GM12878 (cell line): ENCODE results near the gene APH1B. TPM values are rescaled to one million over a fixed set of nuclear protein-coding genes. Genes with fewer than 3 reads are reported as not detected.

ENCODE experiments used
- ATAC-seq: fragments of 200-7000 bp; cut with Tn5 transposase; 3 replicates; pipeline ENCODE4 v1.9.1; 2020; ENCODE audit warnings: mild to moderate bottlenecking, moderate library complexity
- BruUV-seq: library from RNA; stranded (reverse); fragments of 400-500 nt; replicated peaks from 2 replicates; lab custom pipeline; 2021; lab: Mats Ljungman, UMichigan
- CTCF ChIA-PET: fragments of 300-600 bp; sonication (Branson Sonifier 250); formaldehyde crosslinking; extraction: SDS; loops from one replicate; lab custom pipeline; 2021; ENCODE audit warnings: inconsistent platforms; lab: Yijun Ruan, JAX
- POLR2A ChIA-PET: fragments of 350-600 bp; formaldehyde crosslinking; extraction: SDS; loops from one replicate; lab custom pipeline; 2021; ENCODE audit warnings: inconsistent platforms; lab: Charles Lee
- RAD21 ChIA-PET: fragments of 300-600 bp; sonication (Branson Sonifier 250); formaldehyde crosslinking; loops from one replicate; lab custom pipeline; 2023; ENCODE audit warnings: antibody characterized with exemption; ENCODE audit not compliant: unreplicated experiment; lab: Charles Lee
- SMC1A ChIA-PET: fragments of 300-600 bp; sonication (Branson Sonifier 250); formaldehyde crosslinking; loops from one replicate; lab custom pipeline; 2023; ENCODE audit not compliant: unreplicated experiment, uncharacterized antibody; lab: Charles Lee
- DNase-seq: peaks from one replicate; pipeline ENCODE4 v3.0.0-alpha.2; 2011; ENCODE audit warnings: low read depth, low spot score
- FAIRE-seq: peaks from 3 replicates; lab custom pipeline; 2011; peaks lifted over from hg19 to GRCh38; lab: Jason Lieb, UNC
- H2AFZ ChIP-seq: 2 replicates; pipeline ENCODE4 v1.6.0; 2011; ENCODE audit warnings: low read depth, low read length, control low read depth; ENCODE audit not compliant: control insufficient read depth
- H3K27ac ChIP-seq: 2 replicates; pipeline ENCODE4 v1.5.1; 2011; ENCODE audit warnings: control low read depth; ENCODE audit not compliant: control insufficient read depth, insufficient read depth
- H3K27me3 ChIP-seq, 2 experiments: replicated peaks in 1 of 2; 2 replicates each; pipeline versions ENCODE4 v1.6.0 to v1.6.1; 2011; ENCODE audit warnings: low read length in 1 of 2; ENCODE audit not compliant: control insufficient read depth in 2 of 2, insufficient read depth in 2 of 2
- H3K36me3 ChIP-seq, 2 experiments: 2 replicates each; pipeline ENCODE4 v1.5.1; 2011; ENCODE audit warnings: low read length in 1 of 2; ENCODE audit not compliant: control insufficient read depth in 2 of 2, insufficient read depth in 2 of 2
- H3K4me1 ChIP-seq: 2 replicates; pipeline ENCODE4 v1.6.1; 2011; ENCODE audit warnings: mild to moderate bottlenecking, low read length, moderate library complexity, mixed read lengths; ENCODE audit not compliant: control insufficient read depth, insufficient read depth
- H3K4me2 ChIP-seq: 2 replicates; pipeline ENCODE4 v1.6.0; 2011; ENCODE audit warnings: control low read depth; ENCODE audit not compliant: control insufficient read depth, insufficient read depth
- H3K4me3 ChIP-seq: fragments of 200-600 bp; sonication (generic); 2 replicates; pipeline ENCODE4 v1.5.1; 2016
- H3K79me2 ChIP-seq: 2 replicates; pipeline ENCODE4 v1.6.0; 2011; ENCODE audit warnings: low read length; ENCODE audit not compliant: control insufficient read depth, insufficient read depth
- H3K9ac ChIP-seq: 2 replicates; pipeline ENCODE4 v1.8.0; 2011; ENCODE audit warnings: low read length, control low read depth, mixed read lengths; ENCODE audit not compliant: control insufficient read depth, insufficient read depth
- H3K9me3 ChIP-seq: replicated peaks from 3 replicates; pipeline ENCODE4 v1.5.1; 2011; ENCODE audit warnings: mild to moderate bottlenecking, low read length; ENCODE audit not compliant: control insufficient read depth, insufficient read depth
- H4K20me1 ChIP-seq: 2 replicates; pipeline ENCODE4 v1.6.0; 2011; ENCODE audit not compliant: control insufficient read depth, insufficient read depth
- EGR1 ChIP-seq, 2 experiments: IDR thresholded peaks; 1 replicate in 1 of 2; 2 replicates in 1 of 2; pipeline ENCODE4 v1.6.1; 2011 to 2012; ENCODE audit warnings: low read depth in 2 of 2, low read length in 2 of 2, borderline replicate concordance in 1 of 2, mild to moderate bottlenecking in 1 of 2, moderate library complexity in 1 of 2
- ESRRA ChIP-seq: IDR thresholded peaks from 2 replicates; pipeline ENCODE4 v1.6.1; 2012; ENCODE audit warnings: mild to moderate bottlenecking, low read length, improper control_type of control experiment
- FOXK2 ChIP-seq: fragments of 450-650 bp; IDR thresholded peaks from 2 replicates; pipeline ENCODE4 v1.6.1; 2017; ENCODE audit warnings: mild to moderate bottlenecking, moderate library complexity
- GABPA ChIP-seq: IDR thresholded peaks from 2 replicates; pipeline ENCODE4 v1.6.1; 2014; ENCODE audit warnings: antibody characterized with exemption, low read depth, mild to moderate bottlenecking, inconsistent platforms
- IKZF2 ChIP-seq, 2 experiments: fragments of 450-650 bp; IDR thresholded peaks; 2 replicates each; pipeline ENCODE4 v1.6.1; 2017; ENCODE audit warnings: mild to moderate bottlenecking in 2 of 2, moderate library complexity in 2 of 2
- IRF4 ChIP-seq: IDR thresholded peaks from 2 replicates; pipeline ENCODE4 v1.6.1; 2011; ENCODE audit warnings: low read depth, low read length
- JUND ChIP-seq: IDR thresholded peaks from 2 replicates; pipeline ENCODE4 v1.6.1; 2012; ENCODE audit warnings: low read depth, mild to moderate bottlenecking, low read length, improper control_type of control experiment, moderate library complexity
- LARP7 ChIP-seq: fragments of 450-650 bp; IDR thresholded peaks from 2 replicates; pipeline ENCODE4 v1.6.1; 2017; ENCODE audit warnings: mild to moderate bottlenecking
- MEF2A ChIP-seq: IDR thresholded peaks from 2 replicates; pipeline ENCODE4 v1.6.1; 2011; ENCODE audit warnings: low read depth, mild to moderate bottlenecking, low read length, moderate library complexity; ENCODE audit not compliant: insufficient read depth
- NR2C1 ChIP-seq: fragments of 450-650 bp; IDR thresholded peaks from 2 replicates; pipeline ENCODE4 v1.6.1; 2017; ENCODE audit warnings: antibody characterized with exemption, mild to moderate bottlenecking, moderate library complexity
- RAD21 ChIP-seq: IDR thresholded peaks from 2 replicates; pipeline ENCODE4 v1.6.1; 2011; ENCODE audit warnings: mild to moderate bottlenecking, low read depth, low read length, moderate library complexity; ENCODE audit not compliant: insufficient read depth
- RFX5 ChIP-seq: IDR thresholded peaks from 2 replicates; pipeline ENCODE4 v1.6.1; 2011; ENCODE audit warnings: low read depth, low read length, improper control_type of control experiment
- STAT1 ChIP-seq: fragments of 450-650 bp; conservative IDR thresholded peaks from 2 replicates; pipeline ENCODE4 v1.6.1; 2014; ENCODE audit warnings: antibody characterized with exemption, mild to moderate bottlenecking
- ZBED1 ChIP-seq: IDR thresholded peaks from 2 replicates; pipeline ENCODE4 v1.6.1; 2016; ENCODE audit warnings: borderline replicate concordance
- ZSCAN29 ChIP-seq: fragments of 450-650 bp; IDR thresholded peaks from 2 replicates; pipeline ENCODE4 v1.6.1; 2017; ENCODE audit warnings: mild to moderate bottlenecking, moderate library complexity
- WGBS: methylation state at CpG from one replicate; pipeline ENCODE4 v1.1.6; 2016; ENCODE audit warnings: low lambda C conversion rate; ENCODE audit not compliant: insufficient replicate concordance, insufficient coverage; ENCODE audit errors: missing lambda C conversion rate; 5-methylcytosine and 5-hydroxymethylcytosine counted together
- in situ Hi-C: fragments of 300-500 bp; cut with MboI; formaldehyde crosslinking; loops from 9 replicates; pipeline ENCODE4 v1.14.3; 2018; ENCODE audit warnings: mixed read lengths
- intact Hi-C: fragments of 100-400 bp; cut with micrococcal nuclease; formaldehyde crosslinking; loops from one replicate; pipeline ENCODE4 v1.14.2; 2022; ENCODE audit not compliant: unreplicated experiment
- polyA plus RNA-seq, 11 experiments: library from polyadenylated mRNA; depleted of rRNA in 4 of 11; unstranded in 6 of 11; stranded (reverse) in 5 of 11; fragments of >200 nt; fragmentation: Nextera tagmentation in 4 of 11; fragmentation: Illumina TruSeq in 1 of 11; extraction: Ambion mirVana in 4 of 11; extraction: Trizol in 1 of 11; gene quantifications; 1 replicate in 1 of 11; 2 replicates in 10 of 11; pipeline versions ENCODE4 v1.2.1 to v1.2.3, GENCODE V29; 2011 to 2016; ENCODE audit warnings: inconsistent platforms in 2 of 11, missing spikeins in 2 of 11, low read depth in 1 of 11
- total RNA-seq, 4 experiments: library from RNA; depleted of rRNA in 3 of 4; stranded (reverse); fragments of >200 nt in 3 of 4; fragmentation: Illumina TruSeq in 1 of 4; extraction: Trizol in 1 of 4; gene quantifications; 2 replicates each; pipeline versions ENCODE4 v1.2.1 to v1.2.3, GENCODE V29; 2013 to 2021
- TF ChIP-seq, protein P1 (sequence below): IDR thresholded peaks from 2 replicates; pipeline ENCODE4 v1.6.1; 2012; ENCODE audit warnings: low read depth, low read length, improper control_type of control experiment
- TF ChIP-seq, protein P2 (sequence below): fragments of 150-350 bp; IDR thresholded peaks from 2 replicates; pipeline ENCODE4 v1.6.1; 2014; ENCODE audit warnings: mild to moderate bottlenecking, low read depth, low read length
- TF ChIP-seq, protein P3 (sequence below): IDR thresholded peaks from 2 replicates; pipeline ENCODE4 v1.6.1; 2012; ENCODE audit warnings: low read depth, low read length, improper control_type of control experiment

Gene APH1B
- total and polyA plus RNA-seq, 10 of the 15 experiments (the other 5 are each of a cell fraction or from before 2014, with no cell fraction given) = 5.0 to 20.8 (median 11.1) TPM

DNA sequence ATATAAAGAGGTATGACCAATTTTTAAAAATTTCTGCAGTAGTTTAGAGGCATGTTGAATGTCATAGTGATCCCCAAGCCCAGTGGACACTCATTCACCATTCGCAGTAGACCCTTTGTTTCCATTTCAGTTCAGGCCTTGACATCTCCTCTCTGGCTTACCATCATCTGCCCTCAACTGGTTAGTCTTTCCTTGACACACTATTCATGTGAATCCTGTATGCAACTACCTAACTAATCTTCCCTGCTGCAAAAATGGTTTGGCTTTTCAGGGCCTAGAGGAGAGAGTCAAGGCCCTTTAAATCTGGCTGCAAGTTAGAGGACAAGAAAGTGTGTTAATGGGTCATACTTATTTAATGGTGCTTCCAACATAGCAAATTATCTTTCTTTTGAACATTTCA, 10.9 kb downstream of the APH1B start:
- no peaks in the 10 kb centered on the region for H3K79me2 ChIP-seq
- no peak overlapping the region for H2AFZ ChIP-seq
- no peaks in the 10 kb centered on the region for H3K27me3 ChIP-seq
- 93% methylated on average over 1 of the region's 1 CpG for WGBS
- H3K9me3 ChIP-seq = no peaks in the 10 kb centered on the region
- ChIA-PET RAD21 (interaction anchor here (0.7 to 6.1 kb wide), 12 partner anchors 9 to 311 kb away, joined by 3 to 62 read pairs (median 4); no protein-coding TSS in a partner anchor), POLR2A (interaction anchor here (0.5 kb wide), 1 partner anchor 56 kb away, joined by 4 read pairs; no protein-coding TSS in a partner anchor)
- no TSS peak for BruUV-seq
- TF ChIP-seq, protein P1, sequence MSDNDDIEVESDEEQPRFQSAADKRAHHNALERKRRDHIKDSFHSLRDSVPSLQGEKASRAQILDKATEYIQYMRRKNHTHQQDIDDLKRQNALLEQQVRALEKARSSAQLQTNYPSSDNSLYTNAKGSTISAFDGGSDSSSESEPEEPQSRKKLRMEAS = no peak
- TF ChIP-seq STAT1 (no peak), ZBED1 (no peak), JUND (no peak), GABPA (no peak), EGR1 (IDR thresholded peaks at IDR 0.05; ENCODE audit: borderline replicate concordance in 1 of 2, low read depth in 2 of 2, low read length in 2 of 2) (no peak), RAD21 (no peak), LARP7 (no peak), NR2C1 (no peak), ESRRA (no peak), FOXK2 (no peak), IKZF2 (IDR thresholded peaks at IDR 0.05) (no peak), RFX5 (no peak), ZSCAN29 (no peak), MEF2A (no peak), IRF4 (no peak)
- TF ChIP-seq, protein P2, sequence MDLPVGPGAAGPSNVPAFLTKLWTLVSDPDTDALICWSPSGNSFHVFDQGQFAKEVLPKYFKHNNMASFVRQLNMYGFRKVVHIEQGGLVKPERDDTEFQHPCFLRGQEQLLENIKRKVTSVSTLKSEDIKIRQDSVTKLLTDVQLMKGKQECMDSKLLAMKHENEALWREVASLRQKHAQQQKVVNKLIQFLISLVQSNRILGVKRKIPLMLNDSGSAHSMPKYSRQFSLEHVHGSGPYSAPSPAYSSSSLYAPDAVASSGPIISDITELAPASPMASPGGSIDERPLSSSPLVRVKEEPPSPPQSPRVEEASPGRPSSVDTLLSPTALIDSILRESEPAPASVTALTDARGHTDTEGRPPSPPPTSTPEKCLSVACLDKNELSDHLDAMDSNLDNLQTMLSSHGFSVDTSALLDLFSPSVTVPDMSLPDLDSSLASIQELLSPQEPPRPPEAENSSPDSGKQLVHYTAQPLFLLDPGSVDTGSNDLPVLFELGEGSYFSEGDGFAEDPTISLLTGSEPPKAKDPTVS = no peak
- TF ChIP-seq, protein P3, sequence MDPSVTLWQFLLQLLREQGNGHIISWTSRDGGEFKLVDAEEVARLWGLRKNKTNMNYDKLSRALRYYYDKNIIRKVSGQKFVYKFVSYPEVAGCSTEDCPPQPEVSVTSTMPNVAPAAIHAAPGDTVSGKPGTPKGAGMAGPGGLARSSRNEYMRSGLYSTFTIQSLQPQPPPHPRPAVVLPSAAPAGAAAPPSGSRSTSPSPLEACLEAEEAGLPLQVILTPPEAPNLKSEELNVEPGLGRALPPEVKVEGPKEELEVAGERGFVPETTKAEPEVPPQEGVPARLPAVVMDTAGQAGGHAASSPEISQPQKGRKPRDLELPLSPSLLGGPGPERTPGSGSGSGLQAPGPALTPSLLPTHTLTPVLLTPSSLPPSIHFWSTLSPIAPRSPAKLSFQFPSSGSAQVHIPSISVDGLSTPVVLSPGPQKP = no peak
- TF ChIP-seq, all 136 proteins: peak for 0
- ATAC-seq = peak; percentile 21; the same call in 1 of the 3 replicates
- in situ Hi-C loops = loop anchor here (25.0 kb wide), 1 partner anchor 299 kb away; the partner anchor contains the start of gene FBXL22
- SMC1A ChIA-PET = interaction anchor here (0.7 to 6.3 kb wide), 27 partner anchors 8 to 316 kb away, joined by 3 to 92 read pairs (median 5); no protein-coding TSS in a partner anchor
- Histone ChIP-seq H4K20me1 (no peaks in the 10 kb centered on the region), H3K4me1 (no peaks in the 10 kb centered on the region), H3K4me3 (no peak overlapping the region), H3K9ac (no peak overlapping the region), H3K27ac (no peak overlapping the region), H3K4me2 (no peak overlapping the region), H3K36me3 (no peaks in the 10 kb centered on the region)
- DNase-seq = no peak
- CTCF ChIA-PET = interaction anchor here (0.6 to 11.0 kb wide), 30 partner anchors 9 to 780 kb away, joined by 3 to 145 read pairs (median 4); no protein-coding TSS in a partner anchor
- intact Hi-C loops = loop anchor here (1.0 to 5.0 kb wide), 2 partner anchors 115 to 309 kb away; partner anchors contain the start of gene FBXL22
- peak; percentile 52 for FAIRE-seq
